Mucosa of descending colon (tissue), 3 donors: ENCODE data around the gene HOXA9. TPM values are rescaled to one million over a fixed set of nuclear protein-coding genes. Genes with fewer than 3 reads are reported as not detected.
A peak's percentile ranks its signal among the peaks of the same experiment; 100 is the strongest.

Source experiments
- ATAC-seq: fragments of 200-7000 bp; cut with Tn5 transposase; one replicate; pipeline ENCODE4 v1.9.1; 2020; ENCODE audit warnings: mild to moderate bottlenecking, moderate library complexity
- DNase-seq, 3 donors: peaks; one replicate each; pipeline ENCODE4 v3.0.0-alpha.2; 2020
- H3K36me3 ChIP-seq: fragments of 200-600 bp; one replicate; pipeline ENCODE4 v1.8.0; 2021; ENCODE audit warnings: low read depth, mild to moderate bottlenecking
- H3K4me1 ChIP-seq: fragments of 200-600 bp; one replicate; pipeline ENCODE4 v1.8.0; 2021; ENCODE audit warnings: low read depth, mild to moderate bottlenecking
- H3K4me3 ChIP-seq: fragments of 200-600 bp; one replicate; pipeline ENCODE4 v1.8.0; 2021; ENCODE audit warnings: mild to moderate bottlenecking
- H3K9me3 ChIP-seq: fragments of 200-600 bp; one replicate; pipeline ENCODE4 v1.8.0; 2021; ENCODE audit warnings: mild to moderate bottlenecking
- CTCF ChIP-seq: fragments of 200-600 bp; IDR thresholded peaks from one replicate; pipeline ENCODE4 v1.8.0; 2022; ENCODE audit warnings: antibody characterized with exemption, mild to moderate bottlenecking
- intact Hi-C, 2 donors: fragments of 100-400 bp; cut with DNase I in 1 of 2; cut with micrococcal nuclease in 1 of 2; formaldehyde crosslinking; loops; one replicate each; pipeline versions ENCODE4 v1.11.0 to v1.11.1; 2022; cut with DNase I, micrococcal nuclease
- total RNA-seq, 3 donors: library from RNA; stranded (reverse); fragmentation: NEBNext Ultra II Directional in 2 of 3; extraction: Animal tissue kit (Norgen Biotek cat#: 25700) in 2 of 3; gene quantifications; one replicate each; pipeline versions ENCODE4 v1.2.1 to v1.2.4, GENCODE V29; 2021 to 2023
- donor health status: DM: no; HTN: no; CAD: no; lungs with moderate emphysema.
- donor health status: DM: no; HTN: no; CAD: no.
- donor health status: DM: no; HTN: yes; CAD: no.

The HOXA9 gene
- total RNA-seq, 3 donors from 2014 or later, result 22.0 to 27.9 (median 25.0) TPM

- Histone ChIP-seq H3K4me3 (peak within 1 kb of the TSS; percentile 31), H3K36me3 (no peaks in the 10 kb centered on the region), H3K9me3 (no peaks in the 10 kb centered on the region), H3K4me1 (peaks cover 56% of the 10 kb centered on the region)
- TF ChIP-seq CTCF, result no peak
- ATAC-seq (peak; percentile 94), DNase-seq (peak; percentile 94 to 95 (median 94))
- intact Hi-C loops, result no loop called here
These were observed 34.6 kb downstream of the HOXA9 start, which contains the start of gene HOXA4 for GRCh38 chr7:27130540-27131389. TSS of gene HOXA4 (minus strand) at chr7:27130757. CDS start at chr7:27130733, 24 bp downstream.

GRCh38 chr7:27129729-27130539 is 35.4 kb downstream of the HOXA9 start:
- intact Hi-C loops, result no loop called here
- Histone ChIP-seq H3K4me1 (peaks cover 56% of the 10 kb centered on the region), H3K36me3 (no peaks in the 10 kb centered on the region), H3K9me3 (no peaks in the 10 kb centered on the region), H3K4me3 (peak overlapping the region; percentile 31)
- peak; percentile 68 for ATAC-seq
- no peak for TF ChIP-seq CTCF
- peak; percentile 70 to 78 (median 75) for DNase-seq

DNA sequence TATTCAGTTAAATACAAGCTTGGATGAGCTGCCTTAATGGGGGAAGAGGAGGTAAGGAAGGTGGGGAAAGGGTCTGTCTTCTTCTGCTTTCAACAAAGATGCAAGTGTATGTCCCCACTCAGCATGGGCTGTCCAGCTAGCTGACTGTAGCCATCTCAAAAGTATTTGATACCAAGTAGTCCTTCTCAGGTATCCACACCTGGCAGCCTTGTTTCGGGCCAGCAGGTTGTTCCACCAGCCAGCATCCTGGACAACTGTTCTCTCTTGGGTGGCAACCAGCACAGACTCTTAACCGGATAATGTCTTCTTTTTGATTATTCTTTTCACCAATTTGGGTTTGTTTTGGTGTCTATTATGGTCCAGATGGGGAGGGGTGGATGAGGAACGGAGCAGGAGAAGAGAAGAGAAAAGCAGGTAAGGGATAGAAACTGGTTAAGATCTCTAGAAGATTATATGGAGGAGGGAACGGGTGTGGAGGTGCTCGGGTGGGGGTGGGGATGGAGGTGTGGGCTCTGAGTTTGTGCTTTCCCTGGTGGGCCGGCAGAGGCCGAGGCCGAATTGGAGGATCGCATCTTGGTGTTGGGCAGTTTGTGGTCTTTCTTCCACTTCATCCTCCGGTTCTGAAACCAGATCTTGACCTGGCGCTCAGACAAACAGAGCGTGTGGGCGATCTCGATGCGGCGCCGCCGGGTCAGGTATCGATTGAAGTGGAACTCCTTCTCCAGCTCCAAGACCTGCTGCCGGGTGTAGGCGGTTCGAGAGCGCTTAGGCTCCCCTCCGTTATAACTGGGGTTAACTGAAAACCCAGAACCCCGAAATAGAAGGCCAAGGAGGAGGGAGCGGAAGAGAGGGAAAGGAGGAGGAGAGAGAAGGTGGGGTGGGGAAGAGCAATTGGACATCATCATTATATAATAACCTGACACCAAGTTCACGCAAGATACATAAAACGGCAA is 36.3 kb downstream of the HOXA9 start:
- intact Hi-C loops, result no loop called here
- peak in 2 of 3 donors; percentile 39 to 59 for DNase-seq

GRCh38 chr7:27128034-27128433 is 37.3 kb downstream of the HOXA9 start:
- TF ChIP-seq CTCF, result no peak
- no peak for ATAC-seq
- H3K9me3 ChIP-seq, result no peaks in the 10 kb centered on the region
- no peaks in the 10 kb centered on the region for H3K36me3 ChIP-seq
- intact Hi-C loops, result no loop called here
- peaks cover 51% of the 10 kb centered on the region for H3K4me1 ChIP-seq
- DNase-seq, result peak in 1 of 3 donors; percentile 20
- no peak overlapping the region for H3K4me3 ChIP-seq

More for the DNA sequence above, 36.3 kb downstream of the HOXA9 start:
- no peak overlapping the region for H3K4me3 ChIP-seq
- no peaks in the 10 kb centered on the region for H3K36me3 ChIP-seq
- TF ChIP-seq CTCF, result no peak
- no peaks in the 10 kb centered on the region for H3K9me3 ChIP-seq
- no peak for ATAC-seq
- peaks cover 54% of the 10 kb centered on the region for H3K4me1 ChIP-seq
